GM23338 (cell line): ENCODE measurements around the gene ZMPSTE24. TPM values are rescaled to one million over a fixed set of nuclear protein-coding genes. Genes with fewer than 3 reads are reported as not detected.

Experiments used
- ATAC-seq: fragments of 200-7000 bp; cut with Tn5 transposase; 3 replicates; pipeline ENCODE4 v1.9.1; 2020
- DNase-seq: peaks from one replicate; pipeline ENCODE4 v3.0.0-alpha.2; 2015; ENCODE audit warnings: low spot score
- H2AFZ ChIP-seq: fragments of 200-600 bp; sonication (generic); 2 replicates; pipeline ENCODE4 v1.8.0; 2016; ENCODE audit warnings: antibody characterized with exemption, mild to moderate bottlenecking, moderate library complexity
- H3F3A ChIP-seq: fragments of 200-600 bp; sonication (generic); replicated peaks from 2 replicates; pipeline ENCODE4 v1.8.0; 2017; ENCODE audit warnings: antibody characterized with exemption, mixed run types, low read depth
- H3K27ac ChIP-seq: fragments of 200-600 bp; sonication (generic); 2 replicates; pipeline ENCODE4 v1.6.1; 2016; ENCODE audit warnings: low read depth
- H3K27me3 ChIP-seq: fragments of 200-600 bp; sonication (generic); 2 replicates; pipeline ENCODE4 v1.8.0; 2016; ENCODE audit warnings: mild to moderate bottlenecking, mixed run types, moderate library complexity; ENCODE audit not compliant: insufficient read depth
- H3K36me3 ChIP-seq: fragments of 200-600 bp; sonication (generic); 2 replicates; pipeline ENCODE4 v1.8.0; 2016; ENCODE audit warnings: mild to moderate bottlenecking; ENCODE audit not compliant: insufficient read depth
- H3K4me1 ChIP-seq: fragments of 200-600 bp; sonication (generic); 2 replicates; pipeline ENCODE4 v1.8.0; 2016; ENCODE audit warnings: mild to moderate bottlenecking, moderate library complexity; ENCODE audit not compliant: insufficient read depth
- H3K4me2 ChIP-seq: fragments of 200-600 bp; sonication (generic); 2 replicates; pipeline ENCODE4 v1.7.1; 2017; ENCODE audit warnings: mixed run types
- H3K4me3 ChIP-seq: fragments of 200-600 bp; sonication (generic); 2 replicates; pipeline ENCODE4 v1.6.1; 2016; ENCODE audit warnings: mixed run types
- H3K79me2 ChIP-seq: fragments of 200-600 bp; sonication (generic); replicated peaks from 2 replicates; pipeline ENCODE4 v1.8.0; 2017; ENCODE audit warnings: mild to moderate bottlenecking; ENCODE audit not compliant: insufficient read depth
- H3K9me2 ChIP-seq: fragments of 200-600 bp; sonication (generic); 2 replicates; pipeline ENCODE4 v1.8.0; 2017; ENCODE audit not compliant: insufficient read depth
- H4K20me1 ChIP-seq: fragments of 200-600 bp; sonication (generic); replicated peaks from 2 replicates; pipeline ENCODE4 v1.8.0; 2017; ENCODE audit warnings: mild to moderate bottlenecking; ENCODE audit not compliant: insufficient read depth
- H3K27ac Mint-ChIP-seq: 2 replicates; pipeline ENCODE4 v1.8.0; 2020; ENCODE audit warnings: inconsistent platforms, mild to moderate bottlenecking, moderate library complexity, mixed read lengths
- H3K27me3 Mint-ChIP-seq: 3 replicates; pipeline ENCODE4 v1.8.0; 2022; ENCODE audit warnings: low read depth, mild to moderate bottlenecking, moderate library complexity, mixed read lengths, inconsistent platforms; ENCODE audit not compliant: insufficient read depth, poor library complexity
- H3K36me3 Mint-ChIP-seq: 3 replicates; pipeline ENCODE4 v1.8.0; 2021; ENCODE audit warnings: low read depth, mild to moderate bottlenecking, inconsistent platforms, moderate library complexity, mixed read lengths
- H3K4me1 Mint-ChIP-seq: 3 replicates; pipeline ENCODE4 v1.8.0; 2020; ENCODE audit warnings: mild to moderate bottlenecking, inconsistent platforms, mixed read lengths
- H3K4me3 Mint-ChIP-seq: 3 replicates; pipeline ENCODE4 v1.8.0; 2021; ENCODE audit warnings: moderate library complexity, mild to moderate bottlenecking, inconsistent platforms, mixed read lengths
- H3K9me3 Mint-ChIP-seq: 3 replicates; pipeline ENCODE4 v1.8.0; 2020; ENCODE audit warnings: moderate library complexity, mild to moderate bottlenecking, inconsistent platforms, mixed read lengths
- CREB1 ChIP-seq: fragments of 250-450 bp; sonication (Bioruptor Pico); IDR thresholded peaks from 2 replicates; pipeline ENCODE4 v1.5.0; 2020; ENCODE audit warnings: low read depth, mild to moderate bottlenecking, moderate library complexity
- CTCF ChIP-seq, 2 experiments: fragments of 200-600 bp in 1 of 2; sonication (generic) in 1 of 2; conservative IDR thresholded peaks; 2 replicates each; pipeline versions ENCODE4 v1.5.1 to v1.6.1; 2016 to 2017; ENCODE audit warnings: antibody characterized with exemption in 2 of 2, low read depth in 2 of 2, mild to moderate bottlenecking in 2 of 2, moderate library complexity in 1 of 2
- ETS1 ChIP-seq: IDR thresholded peaks from 2 replicates; pipeline ENCODE4 v1.6.1; 2016; ENCODE audit warnings: antibody characterized with exemption
- EZH2 ChIP-seq: fragments of 200-600 bp; sonication (generic); IDR thresholded peaks from one replicate; pipeline ENCODE4 v1.8.0; 2017; ENCODE audit warnings: antibody characterized with exemption, mild to moderate bottlenecking, low read depth; ENCODE audit not compliant: unreplicated experiment
- EZH2phosphoT487 ChIP-seq: fragments of 200-600 bp; sonication (generic); IDR thresholded peaks from one replicate; pipeline ENCODE4 v1.8.1; 2018; ENCODE audit warnings: antibody characterized with exemption; ENCODE audit not compliant: unreplicated experiment
- JUNB ChIP-seq: IDR thresholded peaks from one replicate; pipeline ENCODE4 v1.6.1; 2016; ENCODE audit warnings: antibody characterized with exemption; ENCODE audit not compliant: unreplicated experiment
- REST ChIP-seq: IDR thresholded peaks from one replicate; pipeline ENCODE4 v1.6.1; 2018; ENCODE audit warnings: antibody characterized with exemption; ENCODE audit not compliant: unreplicated experiment
- ZNF114 ChIP-seq: fragments of 250-450 bp; sonication (Bioruptor Pico); IDR thresholded peaks from 2 replicates; pipeline ENCODE4 v1.5.0; 2020; ENCODE audit warnings: mild to moderate bottlenecking, moderate library complexity
- ZNF331 ChIP-seq: fragments of 250-450 bp; sonication (Bioruptor Pico); IDR thresholded peaks from 2 replicates; pipeline ENCODE4 v1.5.0; 2020; ENCODE audit warnings: low read depth, mild to moderate bottlenecking, moderate library complexity
- ZNF462 ChIP-seq: fragments of 250-450 bp; sonication (Bioruptor Pico); IDR thresholded peaks from 2 replicates; pipeline ENCODE4 v1.5.0; 2020; ENCODE audit warnings: mild to moderate bottlenecking, moderate library complexity
- polyA plus RNA-seq: library from polyadenylated mRNA; unstranded; fragments of >200 nt; fragmentation: Nextera tagmentation; extraction: Ambion mirVana; gene quantifications from 2 replicates; pipeline ENCODE4 v1.2.1, GENCODE V29; 2016
- total RNA-seq: library from RNA; depleted of rRNA; stranded (reverse); fragments of >200 nt; shearing (Covaris generic); gene quantifications from 2 replicates; pipeline ENCODE4 v1.2.3, GENCODE V29; 2014

Gene ZMPSTE24
- total and polyA plus RNA-seq, 2 experiments from 2014 or later = 23.1 to 51.2 TPM

GRCh38 chr1:40255231-40255630 lies 2.8 kb upstream of the ZMPSTE24 start (continued):
- TF ChIP-seq ZNF331 (no peak), ETS1 (no peak)

GRCh38 chr1:40256401-40257084 lies 1.5 kb upstream of the ZMPSTE24 start:
- Histone ChIP-seq H3K79me2 (peaks cover 44% of the 10 kb centered on the region), H3K36me3 (peaks cover 14% of the 10 kb centered on the region), H2AFZ (no peak overlapping the region), H3F3A (no peaks in the 10 kb centered on the region; the same call in 1 of the 2 replicates), H3K27ac (peak overlapping the region; percentile 99), H3K9me2 (no peaks in the 10 kb centered on the region), H3K4me3 (peak overlapping the region; percentile 87), H4K20me1 (peaks cover 4% of the 10 kb centered on the region; the same call in 1 of the 2 replicates), H3K27me3 (no peaks in the 10 kb centered on the region), H3K4me2 (peak overlapping the region; percentile 78), H3K4me1 (peaks cover 8% of the 10 kb centered on the region; the same call in 1 of the 2 replicates)
- DNase-seq (no peak), ATAC-seq (no peak)
- Mint-ChIP-seq H3K4me1 (peaks cover 4% of the 10 kb centered on the region; the same call in 1 of the 3 replicates), H3K36me3 (peaks cover 15% of the 10 kb centered on the region), H3K9me3 (no peaks in the 10 kb centered on the region), H3K4me3 (peak overlapping the region; percentile 93), H3K27me3 (peaks cover 6% of the 10 kb centered on the region), H3K27ac (no peak overlapping the region)
- TF ChIP-seq JUNB (no peak), EZH2phosphoT487 (no peak), CREB1 (no peak), EZH2 (no peak), ZNF462 (CRISPR knock-in tag) (no peak), CTCF (conservative IDR thresholded peaks at IDR 0.05; ENCODE audit: low read depth in 2 of 2) (no peak), ETS1 (no peak), REST (no peak), ZNF114 (CRISPR knock-in tag) (no peak)
